A549 (cell line): ENCODE results near the gene TMED4.
A peak's percentile ranks its signal among the peaks of the same experiment; 100 is the strongest.

Source experiments
- BHLHE40 ChIP-seq: IDR thresholded peaks from 2 replicates; pipeline ENCODE4 v1.6.1; 2012; ENCODE audit warnings: low read depth, low read length, inconsistent platforms
- CBX8 ChIP-seq: fragments of 200-600 bp; sonication (generic); IDR thresholded peaks from 2 replicates; pipeline ENCODE4 v1.6.1; 2016
- CHD2 ChIP-seq: fragments of 150-350 bp; IDR thresholded peaks from 2 replicates; pipeline ENCODE4 v1.6.1; 2014; ENCODE audit warnings: low read length; ENCODE audit not compliant: partially characterized antibody
- MYC ChIP-seq: IDR thresholded peaks from 2 replicates; pipeline ENCODE4 v1.6.1; 2012; ENCODE audit warnings: mild to moderate bottlenecking, inconsistent platforms, low read length, improper control_type of control experiment, borderline replicate concordance
- NR3C1 ChIP-seq: fragments of >200 bp; sonication (Bioruptor Twin); formaldehyde crosslinking; IDR thresholded peaks from 3 replicates; pipeline ENCODE4 v1.6.1; 2017
- POLR2A ChIP-seq: IDR thresholded peaks from 2 replicates; pipeline ENCODE4 v1.6.1; 2012; ENCODE audit warnings: mild to moderate bottlenecking, low read length
- RAD21 ChIP-seq, 2 experiments: fragments of >200 bp in 1 of 2; sonication (Bioruptor Twin) in 1 of 2; formaldehyde crosslinking in 1 of 2; IDR thresholded peaks in 1 of 2; conservative IDR thresholded peaks in 1 of 2; 2 replicates in 1 of 2; 3 replicates in 1 of 2; pipeline ENCODE4 v1.6.1; 2012 to 2018; ENCODE audit warnings: inconsistent platforms in 1 of 2
- RARB ChIP-seq: fragments of 250-450 bp; sonication (Bioruptor Pico); IDR thresholded peaks from 2 replicates; pipeline ENCODE4 v1.8.0; 2021; ENCODE audit warnings: mild to moderate bottlenecking, moderate library complexity
- RFX5 ChIP-seq: fragments of 450-650 bp; IDR thresholded peaks from 2 replicates; pipeline ENCODE4 v1.7.1; 2014; ENCODE audit warnings: antibody characterized with exemption, mild to moderate bottlenecking, moderate library complexity
- TP53 ChIP-seq: fragments of 250-450 bp; sonication (Bioruptor Pico); IDR thresholded peaks from 2 replicates; pipeline ENCODE4 v1.5.0; 2021; ENCODE audit warnings: mild to moderate bottlenecking, moderate library complexity
- ZFP36 ChIP-seq: fragments of 450-650 bp; IDR thresholded peaks from 2 replicates; pipeline ENCODE4 v1.6.1; 2014; ENCODE audit warnings: borderline replicate concordance; ENCODE audit not compliant: partially characterized antibody
- TF ChIP-seq, protein P1 (sequence below): fragments of >200 bp; sonication (Bioruptor Twin); formaldehyde crosslinking; IDR thresholded peaks from 3 replicates; pipeline ENCODE4 v1.6.1; 2016
- TF ChIP-seq, protein P2 (sequence below): fragments of >200 bp; sonication (Bioruptor Twin); formaldehyde crosslinking; IDR thresholded peaks from 3 replicates; pipeline ENCODE4 v1.5.1; 2016
- TF ChIP-seq, protein P3 (sequence below): fragments of 200-600 bp; sonication (generic); IDR thresholded peaks from 2 replicates; pipeline ENCODE4 v1.6.1; 2016; ENCODE audit warnings: antibody characterized with exemption, mild to moderate bottlenecking, moderate library complexity

DNA sequence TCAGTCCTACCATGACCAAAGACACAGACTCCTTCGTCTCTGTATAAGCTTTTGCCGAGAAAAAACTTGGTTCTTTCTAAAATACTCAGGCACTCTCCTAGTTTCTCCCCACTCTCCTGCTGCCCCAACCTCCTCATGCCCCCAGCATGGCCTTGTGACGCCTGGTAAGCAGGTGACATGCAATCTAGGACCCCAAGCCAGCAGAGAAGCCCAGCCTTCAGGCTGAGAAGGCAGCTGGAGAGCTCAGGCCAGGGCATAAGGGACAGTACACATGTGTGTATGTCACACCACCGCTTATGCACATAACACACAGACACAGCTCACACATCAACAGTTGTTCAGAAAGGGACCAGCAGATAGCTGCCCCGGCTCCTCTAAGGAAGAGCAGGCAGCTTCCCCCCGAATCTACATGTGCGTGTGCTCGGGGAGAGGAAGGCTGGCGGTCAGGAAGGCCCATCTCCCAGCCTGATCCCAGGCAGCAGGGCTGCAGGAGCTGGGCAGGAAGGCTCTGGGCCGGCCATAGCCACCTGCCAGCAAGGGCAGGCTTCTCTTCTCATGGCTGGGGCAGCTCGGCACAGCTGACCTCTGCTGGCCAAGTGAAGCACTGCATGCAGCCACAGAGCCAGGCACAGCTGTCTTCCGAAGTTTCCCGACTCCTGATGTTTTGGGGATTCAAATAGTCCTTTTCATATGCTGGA is 16.8 kb downstream of the TMED4 start:
- TF ChIP-seq, protein P1, sequence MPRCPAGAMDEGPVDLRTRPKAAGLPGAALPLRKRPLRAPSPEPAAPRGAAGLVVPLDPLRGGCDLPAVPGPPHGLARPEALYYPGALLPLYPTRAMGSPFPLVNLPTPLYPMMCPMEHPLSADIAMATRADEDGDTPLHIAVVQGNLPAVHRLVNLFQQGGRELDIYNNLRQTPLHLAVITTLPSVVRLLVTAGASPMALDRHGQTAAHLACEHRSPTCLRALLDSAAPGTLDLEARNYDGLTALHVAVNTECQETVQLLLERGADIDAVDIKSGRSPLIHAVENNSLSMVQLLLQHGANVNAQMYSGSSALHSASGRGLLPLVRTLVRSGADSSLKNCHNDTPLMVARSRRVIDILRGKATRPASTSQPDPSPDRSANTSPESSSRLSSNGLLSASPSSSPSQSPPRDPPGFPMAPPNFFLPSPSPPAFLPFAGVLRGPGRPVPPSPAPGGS: no peak
- TF ChIP-seq POLR2A: no peak
- no peak for TF ChIP-seq RFX5
- TF ChIP-seq NR3C1: no peak
- TF ChIP-seq, protein P2, sequence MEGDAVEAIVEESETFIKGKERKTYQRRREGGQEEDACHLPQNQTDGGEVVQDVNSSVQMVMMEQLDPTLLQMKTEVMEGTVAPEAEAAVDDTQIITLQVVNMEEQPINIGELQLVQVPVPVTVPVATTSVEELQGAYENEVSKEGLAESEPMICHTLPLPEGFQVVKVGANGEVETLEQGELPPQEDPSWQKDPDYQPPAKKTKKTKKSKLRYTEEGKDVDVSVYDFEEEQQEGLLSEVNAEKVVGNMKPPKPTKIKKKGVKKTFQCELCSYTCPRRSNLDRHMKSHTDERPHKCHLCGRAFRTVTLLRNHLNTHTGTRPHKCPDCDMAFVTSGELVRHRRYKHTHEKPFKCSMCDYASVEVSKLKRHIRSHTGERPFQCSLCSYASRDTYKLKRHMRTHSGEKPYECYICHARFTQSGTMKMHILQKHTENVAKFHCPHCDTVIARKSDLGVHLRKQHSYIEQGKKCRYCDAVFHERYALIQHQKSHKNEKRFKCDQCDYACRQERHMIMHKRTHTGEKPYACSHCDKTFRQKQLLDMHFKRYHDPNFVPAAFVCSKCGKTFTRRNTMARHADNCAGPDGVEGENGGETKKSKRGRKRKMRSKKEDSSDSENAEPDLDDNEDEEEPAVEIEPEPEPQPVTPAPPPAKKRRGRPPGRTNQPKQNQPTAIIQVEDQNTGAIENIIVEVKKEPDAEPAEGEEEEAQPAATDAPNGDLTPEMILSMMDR: peak; percentile 81
- TF ChIP-seq ZFP36: no peak
- no peak for TF ChIP-seq BHLHE40
- peak; percentile 70 to 74 for TF ChIP-seq RAD21 (conservative IDR thresholded peaks at IDR 0.05 in 1 of 2, IDR thresholded peaks at IDR 0.05 in 1 of 2)
- TF ChIP-seq TP53 (CRISPR knock-in tag): no peak
- TF ChIP-seq MYC: no peak
- TF ChIP-seq RARB (CRISPR knock-in tag): no peak
- no peak for TF ChIP-seq CHD2
- no peak for TF ChIP-seq CBX8
- TF ChIP-seq, protein P3, sequence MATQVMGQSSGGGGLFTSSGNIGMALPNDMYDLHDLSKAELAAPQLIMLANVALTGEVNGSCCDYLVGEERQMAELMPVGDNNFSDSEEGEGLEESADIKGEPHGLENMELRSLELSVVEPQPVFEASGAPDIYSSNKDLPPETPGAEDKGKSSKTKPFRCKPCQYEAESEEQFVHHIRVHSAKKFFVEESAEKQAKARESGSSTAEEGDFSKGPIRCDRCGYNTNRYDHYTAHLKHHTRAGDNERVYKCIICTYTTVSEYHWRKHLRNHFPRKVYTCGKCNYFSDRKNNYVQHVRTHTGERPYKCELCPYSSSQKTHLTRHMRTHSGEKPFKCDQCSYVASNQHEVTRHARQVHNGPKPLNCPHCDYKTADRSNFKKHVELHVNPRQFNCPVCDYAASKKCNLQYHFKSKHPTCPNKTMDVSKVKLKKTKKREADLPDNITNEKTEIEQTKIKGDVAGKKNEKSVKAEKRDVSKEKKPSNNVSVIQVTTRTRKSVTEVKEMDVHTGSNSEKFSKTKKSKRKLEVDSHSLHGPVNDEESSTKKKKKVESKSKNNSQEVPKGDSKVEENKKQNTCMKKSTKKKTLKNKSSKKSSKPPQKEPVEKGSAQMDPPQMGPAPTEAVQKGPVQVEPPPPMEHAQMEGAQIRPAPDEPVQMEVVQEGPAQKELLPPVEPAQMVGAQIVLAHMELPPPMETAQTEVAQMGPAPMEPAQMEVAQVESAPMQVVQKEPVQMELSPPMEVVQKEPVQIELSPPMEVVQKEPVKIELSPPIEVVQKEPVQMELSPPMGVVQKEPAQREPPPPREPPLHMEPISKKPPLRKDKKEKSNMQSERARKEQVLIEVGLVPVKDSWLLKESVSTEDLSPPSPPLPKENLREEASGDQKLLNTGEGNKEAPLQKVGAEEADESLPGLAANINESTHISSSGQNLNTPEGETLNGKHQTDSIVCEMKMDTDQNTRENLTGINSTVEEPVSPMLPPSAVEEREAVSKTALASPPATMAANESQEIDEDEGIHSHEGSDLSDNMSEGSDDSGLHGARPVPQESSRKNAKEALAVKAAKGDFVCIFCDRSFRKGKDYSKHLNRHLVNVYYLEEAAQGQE: no peak
